ENCODE results near the gene TDRD5. TPM values are rescaled to one million over a fixed set of nuclear protein-coding genes. Genes with fewer than 3 reads are reported as not detected.

The TDRD5 gene
- total RNA-seq, 1 donor from 2014 or later = not detected

Other genes starting within 250 kb of the TDRD5 start
- gene AXDND1, start 225.9 kb upstream of the TDRD5 start, total RNA-seq = not detected
- gene NPHS2, start 15.9 kb upstream of the TDRD5 start, total RNA-seq = not detected
- gene FAM163A, start 151.5 kb downstream of the TDRD5 start, total RNA-seq = 0.05 TPM